ENCODE data around the gene AMN. TPM values are rescaled to one million over a fixed set of nuclear protein-coding genes. Genes with fewer than 3 reads are reported as not detected.

The AMN gene
- total and polyA plus RNA-seq, 2 experiments from 2014 or later = 0.69 to 1.2 TPM

DNA sequence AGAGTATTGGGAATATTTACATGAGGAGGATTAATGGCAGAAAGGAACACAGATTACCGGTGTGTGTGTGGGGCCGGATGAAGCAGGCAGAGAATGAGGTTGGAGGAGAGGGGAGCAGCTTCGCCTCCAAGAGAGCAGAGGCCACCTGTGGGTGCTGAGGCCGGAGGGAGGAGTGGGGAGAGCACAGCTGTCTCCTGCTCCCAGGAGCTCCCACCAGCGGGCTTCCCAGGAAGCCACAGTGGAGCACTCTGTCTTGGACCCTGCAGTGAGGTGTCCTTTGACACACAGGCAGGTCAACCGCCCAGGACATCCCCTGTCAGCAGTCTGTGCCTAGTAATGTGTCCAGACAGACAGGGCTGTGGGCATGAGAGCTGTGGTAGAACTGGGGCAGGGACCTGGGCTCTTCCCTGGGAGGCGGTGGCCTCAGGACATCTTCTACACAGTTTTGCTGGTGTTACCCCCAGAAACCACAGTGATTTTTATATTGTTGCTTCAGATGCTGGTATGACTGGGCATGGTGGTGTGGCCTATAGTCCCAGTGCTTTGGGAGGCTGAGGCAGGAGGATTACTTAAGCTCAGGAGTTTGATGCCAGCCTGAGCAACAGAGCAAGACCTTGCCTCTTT is 18.5 kb upstream of the AMN start:
- 0 out of 2 replicates have a peak, but pooled peaks cover 4% of the 10 kb centered on the region for H3F3A ChIP-seq (replicated peaks; ENCODE audit: low read depth)
- H3K27ac Mint-ChIP-seq = no peak overlapping the region; the same call in 1 of the 2 replicates
- H3K36me3 ChIP-seq (ENCODE audit: insufficient read depth) = no peaks in the 10 kb centered on the region
- H3K4me1 ChIP-seq (ENCODE audit: insufficient read depth) = no peaks in the 10 kb centered on the region
- no peak overlapping the region for H3K4me2 ChIP-seq
- H3K27me3 Mint-ChIP-seq (ENCODE audit: insufficient read depth, low read depth, poor library complexity) = peaks cover 4% of the 10 kb centered on the region
- no peaks in the 10 kb centered on the region for H3K27me3 ChIP-seq (ENCODE audit: insufficient read depth)
- no peak for DNase-seq (ENCODE audit: low spot score)
- H3K9me3 Mint-ChIP-seq = peaks cover 23% of the 10 kb centered on the region
- no peak overlapping the region for H3K4me3 Mint-ChIP-seq
- no peak overlapping the region for H2AFZ ChIP-seq
- H3K79me2 ChIP-seq (replicated peaks; ENCODE audit: insufficient read depth) = no peaks in the 10 kb centered on the region
- no peaks in the 10 kb centered on the region for H4K20me1 ChIP-seq (replicated peaks; ENCODE audit: insufficient read depth)
- H3K27ac ChIP-seq (ENCODE audit: low read depth) = no peak overlapping the region
- peaks cover 39% of the 10 kb centered on the region for H3K36me3 Mint-ChIP-seq (ENCODE audit: low read depth)
- H3K4me1 Mint-ChIP-seq = peaks cover 4% of the 10 kb centered on the region; the same call in 2 of the 3 replicates
- H3K4me3 ChIP-seq = no peak overlapping the region
- ATAC-seq = no peak
- no peaks in the 10 kb centered on the region for H3K9me2 ChIP-seq (ENCODE audit: insufficient read depth)
- no peak for TF ChIP-seq CTCF (conservative IDR thresholded peaks at IDR 0.05; ENCODE audit: low read depth in 2 of 2)
- no peak for TF ChIP-seq ZNF114 (CRISPR knock-in tag; IDR thresholded peaks at IDR 0.05)
- TF ChIP-seq ZNF331 (CRISPR knock-in tag; IDR thresholded peaks at IDR 0.05; ENCODE audit: low read depth) = no peak
- TF ChIP-seq EZH2 (IDR thresholded peaks at IDR 0.05; ENCODE audit: low read depth, unreplicated experiment) = no peak
- no peak for TF ChIP-seq NANOG (IDR thresholded peaks at IDR 0.05; ENCODE audit: borderline replicate concordance)
- no peak for TF ChIP-seq POLR2AphosphoS5 (IDR thresholded peaks at IDR 0.05; ENCODE audit: low read depth)
- no peak for TF ChIP-seq JUNB (IDR thresholded peaks at IDR 0.05; ENCODE audit: unreplicated experiment)
- TF ChIP-seq, protein P1, sequence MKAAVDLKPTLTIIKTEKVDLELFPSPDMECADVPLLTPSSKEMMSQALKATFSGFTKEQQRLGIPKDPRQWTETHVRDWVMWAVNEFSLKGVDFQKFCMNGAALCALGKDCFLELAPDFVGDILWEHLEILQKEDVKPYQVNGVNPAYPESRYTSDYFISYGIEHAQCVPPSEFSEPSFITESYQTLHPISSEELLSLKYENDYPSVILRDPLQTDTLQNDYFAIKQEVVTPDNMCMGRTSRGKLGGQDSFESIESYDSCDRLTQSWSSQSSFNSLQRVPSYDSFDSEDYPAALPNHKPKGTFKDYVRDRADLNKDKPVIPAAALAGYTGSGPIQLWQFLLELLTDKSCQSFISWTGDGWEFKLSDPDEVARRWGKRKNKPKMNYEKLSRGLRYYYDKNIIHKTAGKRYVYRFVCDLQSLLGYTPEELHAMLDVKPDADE (IDR thresholded peaks at IDR 0.05) = no peak
- TF ChIP-seq, protein P2, sequence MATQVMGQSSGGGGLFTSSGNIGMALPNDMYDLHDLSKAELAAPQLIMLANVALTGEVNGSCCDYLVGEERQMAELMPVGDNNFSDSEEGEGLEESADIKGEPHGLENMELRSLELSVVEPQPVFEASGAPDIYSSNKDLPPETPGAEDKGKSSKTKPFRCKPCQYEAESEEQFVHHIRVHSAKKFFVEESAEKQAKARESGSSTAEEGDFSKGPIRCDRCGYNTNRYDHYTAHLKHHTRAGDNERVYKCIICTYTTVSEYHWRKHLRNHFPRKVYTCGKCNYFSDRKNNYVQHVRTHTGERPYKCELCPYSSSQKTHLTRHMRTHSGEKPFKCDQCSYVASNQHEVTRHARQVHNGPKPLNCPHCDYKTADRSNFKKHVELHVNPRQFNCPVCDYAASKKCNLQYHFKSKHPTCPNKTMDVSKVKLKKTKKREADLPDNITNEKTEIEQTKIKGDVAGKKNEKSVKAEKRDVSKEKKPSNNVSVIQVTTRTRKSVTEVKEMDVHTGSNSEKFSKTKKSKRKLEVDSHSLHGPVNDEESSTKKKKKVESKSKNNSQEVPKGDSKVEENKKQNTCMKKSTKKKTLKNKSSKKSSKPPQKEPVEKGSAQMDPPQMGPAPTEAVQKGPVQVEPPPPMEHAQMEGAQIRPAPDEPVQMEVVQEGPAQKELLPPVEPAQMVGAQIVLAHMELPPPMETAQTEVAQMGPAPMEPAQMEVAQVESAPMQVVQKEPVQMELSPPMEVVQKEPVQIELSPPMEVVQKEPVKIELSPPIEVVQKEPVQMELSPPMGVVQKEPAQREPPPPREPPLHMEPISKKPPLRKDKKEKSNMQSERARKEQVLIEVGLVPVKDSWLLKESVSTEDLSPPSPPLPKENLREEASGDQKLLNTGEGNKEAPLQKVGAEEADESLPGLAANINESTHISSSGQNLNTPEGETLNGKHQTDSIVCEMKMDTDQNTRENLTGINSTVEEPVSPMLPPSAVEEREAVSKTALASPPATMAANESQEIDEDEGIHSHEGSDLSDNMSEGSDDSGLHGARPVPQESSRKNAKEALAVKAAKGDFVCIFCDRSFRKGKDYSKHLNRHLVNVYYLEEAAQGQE (IDR thresholded peaks at IDR 0.05; ENCODE audit: unreplicated experiment) = no peak
- no peak for TF ChIP-seq ZNF462 (CRISPR knock-in tag; IDR thresholded peaks at IDR 0.05)
- no peak for TF ChIP-seq EZH2phosphoT487 (IDR thresholded peaks at IDR 0.05; ENCODE audit: unreplicated experiment)
- no peak for TF ChIP-seq STAT1 (IDR thresholded peaks at IDR 0.05; ENCODE audit: unreplicated experiment)
- no peak for TF ChIP-seq CREB1 (CRISPR knock-in tag; IDR thresholded peaks at IDR 0.05; ENCODE audit: low read depth)

Data from GM23338 (cell line).